Stimulated activated CD8-positive, alpha-beta memory T cell treated with anti-CD3 and anti-CD28 coated beads, Interleukin-4, amount 100 ng/mL, for 48 hours (primary cell): Measurements from ENCODE around the gene CD53.
A peak's percentile ranks its signal among the peaks of the same experiment; 100 is the strongest.

Source experiments
- DNase-seq: peaks from one replicate; pipeline ENCODE4 v3.0.0-alpha.2; 2020

Gene CD53

DNA sequence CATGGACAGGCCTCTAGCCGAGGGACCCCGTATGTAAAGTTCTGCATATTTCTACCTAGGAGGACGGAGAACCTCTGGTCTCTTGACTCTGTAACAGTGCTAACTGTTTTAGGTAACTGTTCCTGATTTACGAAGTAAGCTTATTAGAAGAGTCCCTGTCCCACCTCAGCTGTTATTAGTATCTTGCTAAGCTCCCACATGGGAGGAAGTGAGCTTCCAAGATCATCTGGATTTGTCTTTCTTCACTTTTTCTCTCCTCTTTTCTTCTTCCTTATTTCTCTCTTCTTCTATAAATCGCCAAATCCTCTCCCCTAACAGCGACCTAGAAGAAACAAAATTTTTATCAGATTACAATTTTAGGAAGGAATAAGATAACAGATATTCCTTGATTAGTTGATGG, 4.4 kb downstream of the CD53 start:
- DNase-seq: no peak

DNA sequence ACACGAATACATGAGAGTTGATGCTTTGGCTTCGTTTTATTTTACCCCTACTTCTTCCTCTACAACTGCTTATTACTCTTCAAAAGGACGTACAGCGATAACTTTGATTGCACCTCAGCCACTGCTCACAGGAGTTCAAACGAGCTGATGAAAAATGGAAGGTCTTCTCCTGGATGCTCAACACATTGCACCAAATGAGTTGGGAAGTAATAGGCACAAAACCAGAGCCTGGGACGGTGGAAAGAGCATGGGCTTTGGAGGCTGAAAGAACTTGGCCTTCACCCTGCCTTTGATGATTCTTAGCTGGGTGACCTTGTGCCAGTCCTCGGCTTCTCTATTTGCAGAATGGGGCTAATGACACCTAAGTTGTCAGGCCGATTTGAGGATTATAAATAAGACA, 4.8 kb downstream of the CD53 start:
- DNase-seq: no peak

DNA sequence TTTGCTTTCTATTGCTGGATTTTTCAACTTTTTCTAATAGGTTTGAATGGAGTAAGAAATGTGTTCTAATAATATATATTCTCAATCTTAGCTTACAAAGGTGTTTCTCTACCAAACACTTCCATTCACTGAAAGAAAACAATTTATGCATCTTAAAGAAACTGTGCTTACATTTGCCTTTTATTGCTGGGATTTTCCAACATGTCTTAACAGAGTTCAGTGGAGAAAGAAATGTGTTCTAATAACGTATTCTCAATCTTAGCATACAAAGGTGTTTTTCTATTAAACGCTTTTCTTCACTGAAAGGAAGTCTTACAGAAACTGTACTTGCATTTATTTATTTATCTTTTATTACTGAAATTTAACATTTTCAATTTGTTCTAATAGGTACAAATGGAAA, 5.6 kb downstream of the CD53 start:
- no peak for DNase-seq

DNA sequence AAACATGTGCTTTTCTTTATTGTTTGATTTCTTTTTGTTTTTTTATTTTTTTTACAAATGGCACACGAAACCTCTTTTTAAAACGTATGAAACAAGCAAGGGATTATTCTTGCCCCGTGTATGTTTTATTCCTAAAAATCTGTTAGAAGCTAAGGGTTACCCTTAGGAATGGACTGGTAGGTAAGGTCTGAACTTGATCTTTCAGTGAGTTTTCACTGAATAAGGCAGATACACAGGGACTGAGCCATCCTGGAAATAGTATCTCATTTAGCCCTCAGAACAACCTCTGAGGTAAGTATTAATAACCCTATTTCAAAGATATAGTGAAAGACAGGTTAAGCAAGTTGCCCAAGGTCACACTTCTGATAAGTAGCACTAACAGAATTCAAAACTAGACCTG, 6.0 kb downstream of the CD53 start:
- DNase-seq: no peak

DNA sequence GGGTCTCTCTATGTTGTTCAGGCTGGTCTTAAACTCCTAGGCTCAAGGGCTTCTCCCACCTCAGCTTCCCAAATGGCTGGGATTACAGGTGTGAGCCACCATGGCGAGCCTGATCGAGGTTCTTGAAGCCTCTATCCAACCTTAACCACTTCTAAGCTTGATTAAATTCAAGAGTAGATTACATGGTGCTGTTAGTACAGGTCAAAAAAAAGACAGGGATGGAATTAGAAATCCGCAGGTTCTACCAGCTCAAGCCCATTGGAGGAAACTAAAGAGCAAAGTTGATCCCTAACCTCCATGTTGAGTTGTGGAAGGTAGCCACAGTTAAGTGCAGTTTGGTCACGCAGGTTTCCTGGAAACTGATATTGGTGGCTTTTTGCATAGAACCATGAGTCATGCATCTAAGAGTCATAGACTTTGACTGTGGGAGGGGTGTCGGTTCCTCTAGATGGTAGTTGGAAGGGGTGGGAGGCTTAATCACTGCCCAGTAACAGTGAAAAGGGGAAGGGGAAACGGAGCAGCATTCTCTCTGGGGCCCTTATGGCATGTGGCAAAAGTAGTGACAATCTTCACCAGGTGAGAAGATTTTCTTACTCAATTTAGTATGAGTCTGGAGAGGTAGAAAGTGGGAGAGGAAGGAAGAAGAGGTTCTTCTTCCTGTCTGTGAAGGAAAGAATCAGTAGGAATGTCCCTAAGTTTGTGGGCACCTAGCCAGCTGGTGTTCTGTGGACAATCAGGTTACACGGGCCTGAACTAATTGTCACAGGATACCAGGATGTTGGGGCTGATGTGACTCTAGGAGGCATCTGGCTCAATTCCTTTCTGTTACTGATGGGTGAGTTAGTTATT, 7.0 kb downstream of the CD53 start:
- DNase-seq: peak; percentile 69

DNA sequence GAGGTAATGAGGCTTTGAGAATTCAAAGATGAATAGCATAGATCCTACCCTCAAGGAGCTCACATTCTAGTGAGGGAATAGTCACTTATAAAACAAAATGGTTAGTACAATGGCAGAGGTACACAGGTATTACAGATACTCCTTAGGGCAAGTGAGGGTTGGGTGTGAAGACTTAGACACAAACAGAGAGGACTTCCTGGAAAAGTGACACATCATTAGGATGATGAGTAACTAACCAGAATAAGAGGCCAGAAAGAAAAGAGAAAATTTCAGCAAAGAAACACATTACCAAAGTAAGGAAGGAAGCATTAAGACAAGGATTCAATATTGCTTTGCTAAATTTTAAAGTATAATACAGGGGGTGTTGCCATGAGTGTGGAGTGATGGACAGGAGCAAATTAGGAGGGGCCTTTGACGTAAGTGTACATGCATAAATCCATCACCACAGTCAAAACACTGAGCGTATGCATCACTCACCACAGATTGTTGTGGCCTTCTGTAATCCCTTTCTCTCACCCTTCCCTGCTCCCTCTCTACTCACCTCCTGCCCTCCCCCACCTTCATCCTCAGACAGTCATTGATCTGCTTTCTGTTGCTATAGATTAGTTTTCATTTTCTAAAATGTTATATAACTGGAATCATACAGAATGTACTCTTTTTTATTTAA, 7.9 kb downstream of the CD53 start:
- peak; percentile 62 for DNase-seq

DNA sequence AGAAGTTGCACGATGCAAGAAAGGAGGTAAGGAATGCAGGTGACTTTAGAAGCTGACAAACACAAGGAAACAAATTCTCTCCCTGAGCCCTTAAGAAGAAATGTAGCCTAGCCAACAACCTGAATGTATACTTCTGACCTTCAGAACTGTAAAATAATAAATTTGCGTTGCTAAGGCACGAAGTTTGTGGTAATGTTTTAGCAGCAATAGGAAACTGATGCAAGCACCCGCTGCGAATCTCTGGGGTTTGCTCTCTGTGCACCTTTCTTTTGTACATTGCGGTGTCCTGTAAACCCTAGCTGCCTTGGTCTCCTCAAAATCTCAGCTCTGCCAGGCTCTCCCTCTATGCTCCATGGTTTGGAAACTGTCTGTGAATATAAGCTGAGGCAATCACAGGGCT, 15.1 kb downstream of the CD53 start:
- DNase-seq: no peak

DNA sequence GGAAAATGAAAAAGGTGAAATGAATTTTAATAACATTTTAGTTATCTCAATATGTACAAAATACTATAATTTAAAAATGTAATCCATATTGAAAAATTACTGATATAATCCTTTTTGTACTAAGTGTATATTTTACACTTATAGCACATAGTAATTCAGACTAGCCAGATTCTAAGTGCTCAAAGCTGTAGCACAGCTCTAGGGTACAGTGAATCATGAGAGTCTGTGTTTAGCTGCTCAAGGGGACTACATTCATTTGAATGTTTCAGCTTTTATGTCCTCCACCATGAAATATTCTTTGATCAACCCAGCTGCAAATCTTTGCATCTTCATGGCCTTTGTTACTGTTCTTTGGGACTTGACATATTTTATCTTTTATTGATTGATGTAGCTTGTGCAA, 15.7 kb downstream of the CD53 start:
- DNase-seq: no peak

DNA sequence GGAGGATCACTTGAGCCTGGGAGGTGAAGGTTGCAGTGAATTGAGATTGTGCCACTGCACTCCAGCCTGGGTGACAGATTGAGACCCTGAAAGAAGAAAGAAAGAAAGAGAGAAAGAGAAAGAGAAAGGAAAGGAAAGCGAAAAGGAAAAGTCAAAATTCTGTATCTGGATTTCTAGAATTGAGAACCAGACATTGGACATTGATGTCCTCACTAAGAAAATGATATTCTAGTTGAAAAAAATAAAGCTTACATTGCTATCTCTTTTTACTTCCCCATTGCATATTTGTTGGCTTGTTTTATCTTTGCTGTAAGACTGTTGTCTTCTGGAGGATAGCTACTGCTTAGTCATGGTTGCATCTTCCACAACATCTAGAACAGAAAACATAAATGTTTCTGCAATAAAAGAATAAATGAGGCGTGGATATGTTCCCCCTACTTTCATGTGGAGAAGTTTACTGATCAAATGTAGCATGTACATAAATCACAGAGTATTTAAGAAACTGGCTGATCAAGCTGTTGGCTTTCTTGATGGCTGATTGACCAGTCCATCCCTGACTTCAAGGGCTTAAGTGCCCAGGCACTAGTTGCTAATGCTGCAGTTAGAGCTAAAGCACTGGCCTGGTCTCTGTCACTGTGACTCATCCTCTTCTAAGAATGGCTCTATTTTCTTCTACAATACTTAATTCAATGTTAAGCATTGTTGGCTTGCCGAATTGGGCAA, 17.7 kb downstream of the CD53 start:
- DNase-seq: no peak

DNA sequence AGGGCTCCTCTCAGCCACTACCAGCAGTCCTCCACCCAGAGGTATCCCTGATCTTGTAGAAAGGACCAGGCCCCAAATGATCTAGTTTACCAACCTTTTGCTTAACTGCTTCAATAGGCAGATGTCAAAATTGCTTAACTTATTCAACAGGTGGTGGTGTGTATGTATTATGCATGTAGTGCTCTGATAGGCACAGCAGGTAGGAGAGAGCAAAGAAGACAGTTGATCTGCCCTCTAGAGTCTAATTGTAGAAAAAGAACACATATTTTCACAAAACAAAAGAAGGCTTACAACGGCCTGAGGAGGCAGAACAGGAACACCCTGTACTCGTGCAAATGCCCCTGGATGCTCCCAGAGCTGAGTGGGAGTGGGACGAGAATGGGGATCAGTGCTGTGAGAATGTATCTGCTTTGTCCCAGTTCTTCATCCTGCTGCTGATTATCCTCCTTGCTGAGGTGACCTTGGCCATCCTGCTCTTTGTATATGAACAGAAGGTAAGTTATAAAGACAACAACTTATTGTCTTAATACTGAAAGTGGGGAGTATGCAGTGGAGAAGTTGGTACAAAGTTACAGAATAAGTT, 21.1 kb downstream of the CD53 start:
- DNase-seq: no peak

DNA sequence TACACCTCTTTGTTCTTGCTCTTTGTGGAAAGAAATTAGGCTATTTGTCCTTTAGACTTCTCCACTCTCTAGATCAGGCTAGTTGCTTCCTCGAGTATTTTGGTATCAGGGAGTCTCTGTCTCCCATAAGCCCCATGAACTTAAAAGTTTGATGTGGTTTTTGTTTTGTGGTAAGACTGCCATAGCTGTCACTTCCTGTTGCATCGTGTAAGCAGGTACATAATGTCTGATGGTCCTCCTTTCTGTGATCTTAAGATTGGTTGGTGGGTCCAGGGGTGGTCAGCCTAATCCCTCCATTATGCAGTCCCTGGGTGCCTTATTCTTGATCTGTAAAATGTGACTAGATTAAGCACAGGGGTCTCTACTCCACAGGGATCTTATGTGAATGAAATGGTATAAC, 23.1 kb downstream of the CD53 start:
- DNase-seq: no peak

DNA sequence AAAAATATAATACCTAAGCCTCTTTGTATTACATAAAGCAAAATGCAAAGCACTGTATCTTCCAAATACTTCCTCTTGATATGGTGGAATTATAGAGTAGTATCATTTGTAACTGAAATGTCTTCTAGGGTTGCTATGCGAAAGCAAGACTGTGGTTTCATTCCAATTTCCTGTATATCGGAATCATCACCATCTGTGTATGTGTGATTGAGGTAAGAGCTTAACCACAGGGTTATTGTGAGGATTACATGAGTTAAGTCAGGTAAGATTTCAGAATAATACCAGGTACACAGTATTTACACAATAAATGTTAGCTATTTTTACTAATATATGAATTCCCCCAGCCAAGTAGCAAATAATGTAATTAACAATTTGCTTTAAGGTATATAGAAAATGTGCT, 24.7 kb downstream of the CD53 start:
- DNase-seq: no peak

DNA sequence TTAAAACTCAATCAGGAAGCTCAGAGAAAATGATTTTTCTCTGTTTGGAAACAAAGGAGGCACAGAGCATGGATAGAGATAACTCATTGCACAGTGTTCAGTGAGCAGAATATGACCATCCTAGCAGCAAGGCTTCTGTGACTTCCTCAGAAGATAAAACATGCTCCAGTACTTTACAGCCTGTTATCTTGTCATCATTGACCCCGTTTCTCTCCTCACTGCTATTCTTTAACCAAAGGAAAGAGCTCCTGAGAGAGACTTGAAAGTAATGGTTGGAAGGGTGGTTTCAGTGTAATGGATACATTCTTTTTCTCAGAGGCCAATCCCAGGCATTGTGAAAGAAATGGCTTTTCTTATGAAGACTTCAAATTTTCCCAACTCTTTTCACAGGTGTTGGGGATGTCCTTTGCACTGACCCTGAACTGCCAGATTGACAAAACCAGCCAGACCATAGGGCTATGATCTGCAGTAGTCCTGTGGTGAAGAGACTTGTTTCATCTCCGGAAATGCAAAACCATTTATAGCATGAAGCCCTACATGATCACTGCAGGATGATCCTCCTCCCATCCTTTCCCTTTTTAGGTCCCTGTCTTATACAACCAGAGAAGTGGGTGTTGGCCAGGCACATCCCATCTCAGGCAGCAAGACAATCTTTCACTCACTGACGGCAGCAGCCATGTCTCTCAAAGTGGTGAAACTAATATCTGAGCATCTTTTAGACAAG, 25.9 kb downstream of the CD53 start:
- no peak for DNase-seq

DNA sequence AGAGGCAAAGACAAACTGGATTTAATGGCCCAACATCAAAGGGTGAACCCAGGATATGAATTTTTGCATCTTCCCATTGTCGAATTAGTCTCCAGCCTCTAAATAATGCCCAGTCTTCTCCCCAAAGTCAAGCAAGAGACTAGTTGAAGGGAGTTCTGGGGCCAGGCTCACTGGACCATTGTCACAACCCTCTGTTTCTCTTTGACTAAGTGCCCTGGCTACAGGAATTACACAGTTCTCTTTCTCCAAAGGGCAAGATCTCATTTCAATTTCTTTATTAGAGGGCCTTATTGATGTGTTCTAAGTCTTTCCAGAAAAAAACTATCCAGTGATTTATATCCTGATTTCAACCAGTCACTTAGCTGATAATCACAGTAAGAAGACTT, 26.5 kb downstream of the CD53 start:
- DNase-seq: no peak

DNA sequence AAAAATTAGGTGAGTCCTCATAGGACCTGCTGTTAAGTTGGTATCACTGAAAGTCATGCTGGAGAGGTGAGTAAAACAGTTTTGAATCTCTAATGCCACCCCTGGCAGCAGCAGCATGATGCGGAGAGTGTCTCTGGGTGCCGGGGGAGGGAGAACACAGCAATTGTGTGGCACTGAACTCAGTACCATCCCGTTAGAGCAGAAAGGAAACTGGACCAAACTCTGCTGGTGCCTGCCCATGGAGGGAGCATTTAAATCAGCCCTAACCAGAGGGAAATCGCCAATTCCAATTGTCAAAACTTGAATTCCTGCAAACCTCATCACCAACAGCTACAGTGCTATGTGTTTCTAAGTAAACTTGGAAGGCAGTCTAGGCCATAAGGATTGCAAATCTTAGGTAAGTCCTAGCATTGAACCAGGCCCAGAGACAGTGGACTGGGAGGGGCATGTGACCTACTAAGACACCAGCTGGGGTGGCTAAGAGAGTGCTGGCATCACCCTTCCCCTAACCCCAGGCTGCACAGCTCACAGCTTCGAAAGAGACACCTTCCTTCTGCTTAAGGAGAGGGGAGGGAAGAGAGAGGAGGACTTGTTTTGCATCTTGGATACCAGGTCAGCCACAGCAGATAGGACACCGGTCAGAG, 30.0 kb downstream of the CD53 start:
- no peak for DNase-seq

DNA sequence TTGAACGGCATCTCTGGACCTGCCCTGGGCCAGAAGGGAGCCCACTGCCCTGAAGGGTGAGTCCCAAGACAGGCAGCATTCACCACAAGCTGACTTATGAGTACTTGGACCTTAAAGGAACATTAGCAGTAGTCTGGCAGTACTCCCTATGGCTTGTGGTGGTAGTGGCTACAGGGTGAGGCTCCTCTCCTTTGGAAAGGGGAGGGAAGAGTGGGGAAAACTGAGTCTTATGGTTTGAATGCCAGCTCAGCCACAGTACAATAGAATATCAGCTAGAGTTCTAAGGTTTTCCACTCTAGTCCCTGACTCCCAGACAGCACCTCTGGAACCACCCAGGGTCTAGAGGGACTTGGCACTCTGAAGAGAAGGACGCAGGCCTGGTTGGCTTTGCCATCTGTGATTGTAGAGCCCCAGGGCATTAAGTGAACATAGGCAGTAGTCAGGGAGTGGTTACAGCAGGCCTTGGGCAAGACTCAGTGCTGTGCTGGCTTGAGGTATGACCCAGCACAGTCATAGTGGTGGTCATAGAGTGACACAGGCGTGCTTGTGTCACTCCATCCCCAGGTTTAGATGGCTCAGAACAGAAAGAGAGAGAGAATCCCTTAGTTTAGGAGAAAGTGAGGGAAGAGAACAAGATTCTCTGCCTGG, 31.0 kb downstream of the CD53 start:
- DNase-seq: no peak

DNA sequence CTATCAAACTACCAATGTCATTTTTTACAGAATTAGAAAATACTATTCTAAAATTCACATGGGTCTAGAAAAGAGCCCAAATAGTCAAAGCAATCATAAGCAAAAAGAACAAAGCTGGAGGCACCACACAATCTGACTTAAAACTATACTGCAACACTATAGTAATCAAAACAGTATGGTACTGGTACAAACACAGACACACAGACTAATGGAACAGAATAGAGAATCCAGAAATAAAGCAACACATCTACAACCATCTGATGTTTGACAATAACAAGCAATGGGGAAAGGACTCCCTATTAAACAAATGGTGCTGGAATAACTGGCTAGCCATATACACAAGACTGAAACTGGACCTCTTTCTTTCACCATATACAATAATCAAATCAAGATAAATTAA, 39.8 kb downstream of the CD53 start:
- DNase-seq: no peak

DNA sequence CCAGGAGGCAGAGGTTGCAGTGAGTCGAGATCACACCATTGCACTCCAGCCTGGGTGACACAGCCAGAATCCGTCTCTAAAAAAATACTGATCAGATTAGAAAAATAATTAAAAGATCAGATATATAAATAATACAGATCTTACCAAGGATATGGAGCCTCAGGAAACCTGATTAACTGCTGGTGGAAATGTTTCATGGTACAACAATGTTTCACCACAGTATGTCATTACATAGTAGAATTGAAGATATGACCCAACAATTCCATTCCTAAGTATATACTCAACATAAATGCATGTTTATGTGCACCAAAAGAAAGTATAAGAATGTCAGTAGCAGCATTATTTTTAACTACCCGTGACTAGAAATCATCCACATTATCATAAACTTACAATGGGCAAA, 41.7 kb downstream of the CD53 start:
- DNase-seq: no peak

DNA sequence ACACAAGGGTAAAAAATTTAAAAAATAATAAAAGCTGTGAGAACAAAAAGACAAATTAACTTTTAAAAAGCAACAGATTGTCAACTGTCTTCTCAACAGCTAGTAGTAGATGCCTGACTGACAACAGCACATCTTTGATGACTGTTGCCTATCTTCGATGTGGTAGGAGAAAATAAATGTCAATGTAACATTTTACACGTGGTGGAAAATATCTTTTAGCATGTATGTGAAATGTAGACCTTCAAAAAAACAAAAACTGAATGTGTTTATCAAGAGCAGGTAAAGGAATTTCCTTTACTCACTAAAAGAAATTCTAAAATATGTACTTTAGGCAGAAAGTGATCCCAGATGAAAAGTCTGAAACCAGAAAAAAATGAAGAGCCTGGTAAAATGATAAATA, 42.9 kb downstream of the CD53 start:
- no peak for DNase-seq

DNA sequence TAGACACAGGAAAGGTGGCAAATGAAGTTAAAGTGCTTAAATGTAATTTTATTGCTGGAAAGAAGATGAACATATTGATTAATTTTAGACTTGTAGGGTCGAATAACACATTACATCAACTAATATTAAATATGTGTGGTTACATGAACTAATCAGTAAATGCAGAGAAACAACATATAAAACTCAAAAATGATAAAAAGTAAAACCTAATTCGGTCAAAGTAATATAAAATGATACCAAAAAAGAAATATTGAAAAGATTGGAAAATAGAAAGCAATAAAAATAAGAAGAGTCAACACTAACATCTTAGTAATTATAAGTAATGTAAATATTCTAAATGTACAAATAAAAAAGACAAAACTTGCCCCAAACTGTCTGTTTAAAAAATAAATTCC, 43.3 kb downstream of the CD53 start:
- no peak for DNase-seq

DNA sequence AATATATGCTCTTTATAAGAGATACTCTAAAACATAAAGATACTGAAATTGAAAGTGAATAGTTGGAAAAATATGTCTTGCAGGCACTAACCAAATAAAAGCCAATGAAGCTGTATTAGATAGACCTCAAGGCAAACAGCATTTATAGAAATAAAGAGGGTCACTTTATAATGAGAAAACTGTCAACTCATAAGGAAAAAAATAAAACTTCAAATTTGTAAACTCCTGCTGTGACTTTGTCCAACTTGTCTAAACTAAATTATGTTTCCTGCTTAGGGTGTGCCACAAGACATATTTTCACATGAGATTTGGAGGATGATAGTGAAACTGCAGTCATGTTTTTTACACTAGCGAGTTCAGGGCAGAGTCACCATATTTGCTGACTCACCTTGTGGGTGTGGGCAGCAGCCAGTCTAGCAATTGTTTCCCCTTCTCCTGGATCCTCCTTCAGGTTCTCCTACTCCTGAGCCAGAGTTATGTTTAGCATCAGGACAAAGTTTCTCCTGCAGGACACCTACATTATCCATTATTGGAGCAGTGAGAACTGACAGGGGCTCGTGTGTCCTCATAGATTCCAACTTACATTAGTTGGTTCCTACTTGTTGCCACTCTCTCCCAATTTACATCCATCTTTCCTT, 43.8 kb downstream of the CD53 start:
- peak; percentile 41 for DNase-seq
